ENCODE measurements around the gene ADGRV1. TPM values are rescaled to one million over a fixed set of nuclear protein-coding genes. Genes with fewer than 3 reads are reported as not detected.

The ADGRV1 gene
- total RNA-seq, 4 donors from 2014 or later: 2.5 to 7.5 (median 4.5) TPM

DNA sequence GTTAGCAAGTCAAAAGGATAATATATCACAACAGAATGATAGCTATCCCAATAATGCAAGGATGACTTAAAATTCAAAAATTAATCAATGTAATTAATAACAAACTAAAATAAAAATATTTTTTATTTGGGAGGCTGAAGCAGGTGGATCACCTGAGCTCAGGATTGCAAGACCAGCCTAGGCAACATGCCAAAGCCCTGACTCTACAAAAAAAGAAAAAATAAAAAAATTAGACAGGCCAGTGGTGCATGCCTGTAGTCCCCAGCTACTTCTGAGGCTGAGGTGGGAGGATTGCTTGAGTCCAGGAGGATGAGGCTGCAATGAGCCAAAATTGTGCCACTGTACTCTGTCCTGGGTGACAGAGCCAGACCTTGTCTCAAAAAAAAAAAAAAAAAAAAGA, 399.3 kb downstream of the ADGRV1 start:
- no peak for DNase-seq (ENCODE audit: low spot score in 2 of 2)
- Histone ChIP-seq H3K27ac (no peak overlapping the region), H3K4me3 (no peak overlapping the region), H3K36me3 (no peaks in the 10 kb centered on the region), H3K27me3 (no peaks in the 10 kb centered on the region), H3K9me3 (no peaks in the 10 kb centered on the region), H3K4me1 (peaks cover 4% of the 10 kb centered on the region)
- TF ChIP-seq EP300 (IDR thresholded peaks at IDR 0.05): no peak
- TF ChIP-seq, protein P1, sequence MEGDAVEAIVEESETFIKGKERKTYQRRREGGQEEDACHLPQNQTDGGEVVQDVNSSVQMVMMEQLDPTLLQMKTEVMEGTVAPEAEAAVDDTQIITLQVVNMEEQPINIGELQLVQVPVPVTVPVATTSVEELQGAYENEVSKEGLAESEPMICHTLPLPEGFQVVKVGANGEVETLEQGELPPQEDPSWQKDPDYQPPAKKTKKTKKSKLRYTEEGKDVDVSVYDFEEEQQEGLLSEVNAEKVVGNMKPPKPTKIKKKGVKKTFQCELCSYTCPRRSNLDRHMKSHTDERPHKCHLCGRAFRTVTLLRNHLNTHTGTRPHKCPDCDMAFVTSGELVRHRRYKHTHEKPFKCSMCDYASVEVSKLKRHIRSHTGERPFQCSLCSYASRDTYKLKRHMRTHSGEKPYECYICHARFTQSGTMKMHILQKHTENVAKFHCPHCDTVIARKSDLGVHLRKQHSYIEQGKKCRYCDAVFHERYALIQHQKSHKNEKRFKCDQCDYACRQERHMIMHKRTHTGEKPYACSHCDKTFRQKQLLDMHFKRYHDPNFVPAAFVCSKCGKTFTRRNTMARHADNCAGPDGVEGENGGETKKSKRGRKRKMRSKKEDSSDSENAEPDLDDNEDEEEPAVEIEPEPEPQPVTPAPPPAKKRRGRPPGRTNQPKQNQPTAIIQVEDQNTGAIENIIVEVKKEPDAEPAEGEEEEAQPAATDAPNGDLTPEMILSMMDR (IDR thresholded peaks at IDR 0.05): no peak
- TF ChIP-seq POLR2A (IDR thresholded peaks at IDR 0.05): no peak
- TF ChIP-seq POLR2AphosphoS5 (IDR thresholded peaks at IDR 0.05): no peak

DNA sequence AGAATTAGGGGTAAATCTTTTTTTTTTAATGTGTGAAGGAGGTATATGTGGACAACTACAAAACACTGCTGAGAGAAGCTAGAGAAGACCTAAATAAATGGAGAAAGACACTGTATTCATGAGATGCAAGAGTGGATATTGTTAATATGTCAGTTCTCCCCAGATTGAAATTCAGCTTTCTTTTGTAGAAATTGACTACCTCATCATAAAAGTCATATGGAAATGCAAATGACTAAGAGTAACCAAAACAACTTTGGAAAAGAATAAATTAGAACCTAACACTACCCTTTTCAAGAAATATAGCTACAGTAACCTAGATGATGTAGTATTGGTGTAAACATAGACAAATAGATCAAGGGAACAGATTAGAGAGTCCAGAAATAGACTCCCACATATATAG, 400.7 kb downstream of the ADGRV1 start:
- H3K36me3 ChIP-seq: no peaks in the 10 kb centered on the region
- no peaks in the 10 kb centered on the region for H3K9me3 ChIP-seq
- H3K27ac ChIP-seq: no peak overlapping the region
- peaks cover 4% of the 10 kb centered on the region for H3K4me1 ChIP-seq
- no peak for DNase-seq (ENCODE audit: low spot score in 2 of 2)
- H3K27me3 ChIP-seq: no peaks in the 10 kb centered on the region
- H3K4me3 ChIP-seq: no peak overlapping the region
- TF ChIP-seq POLR2A (IDR thresholded peaks at IDR 0.05) (no peak), POLR2AphosphoS5 (IDR thresholded peaks at IDR 0.05) (no peak), EP300 (IDR thresholded peaks at IDR 0.05) (no peak)
- TF ChIP-seq, protein P1 (IDR thresholded peaks at IDR 0.05): no peak

DNA sequence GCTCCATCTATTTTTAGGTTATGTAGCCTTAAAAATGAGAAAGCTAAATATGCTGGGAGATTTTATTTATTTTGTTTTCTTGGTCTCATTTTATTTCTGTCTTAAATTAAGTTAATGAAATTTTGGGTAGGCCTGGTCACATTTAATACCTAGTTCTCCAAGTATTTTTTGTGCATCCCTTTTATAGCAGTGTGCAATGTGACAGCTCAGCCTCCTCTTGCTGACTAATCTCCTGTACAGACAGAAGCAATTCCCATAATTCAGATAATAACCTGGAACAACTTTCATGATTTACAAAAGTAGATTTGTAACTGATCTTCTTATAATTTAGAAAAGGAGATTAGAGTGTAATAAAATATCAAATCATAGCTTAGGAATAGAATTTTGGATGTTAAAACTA, 403.9 kb downstream of the ADGRV1 start:
- no peak overlapping the region for H3K4me3 ChIP-seq
- no peaks in the 10 kb centered on the region for H3K27me3 ChIP-seq
- no peaks in the 10 kb centered on the region for H3K9me3 ChIP-seq
- H3K27ac ChIP-seq: no peak overlapping the region
- no peak for DNase-seq (ENCODE audit: low spot score in 2 of 2)
- no peak for TF ChIP-seq POLR2A (IDR thresholded peaks at IDR 0.05)
- TF ChIP-seq, protein P1 (IDR thresholded peaks at IDR 0.05): no peak
- no peak for TF ChIP-seq POLR2AphosphoS5 (IDR thresholded peaks at IDR 0.05)
- TF ChIP-seq EP300 (IDR thresholded peaks at IDR 0.05): no peak
- H3K4me1 ChIP-seq: no peaks in the 10 kb centered on the region
- H3K36me3 ChIP-seq: no peaks in the 10 kb centered on the region

DNA sequence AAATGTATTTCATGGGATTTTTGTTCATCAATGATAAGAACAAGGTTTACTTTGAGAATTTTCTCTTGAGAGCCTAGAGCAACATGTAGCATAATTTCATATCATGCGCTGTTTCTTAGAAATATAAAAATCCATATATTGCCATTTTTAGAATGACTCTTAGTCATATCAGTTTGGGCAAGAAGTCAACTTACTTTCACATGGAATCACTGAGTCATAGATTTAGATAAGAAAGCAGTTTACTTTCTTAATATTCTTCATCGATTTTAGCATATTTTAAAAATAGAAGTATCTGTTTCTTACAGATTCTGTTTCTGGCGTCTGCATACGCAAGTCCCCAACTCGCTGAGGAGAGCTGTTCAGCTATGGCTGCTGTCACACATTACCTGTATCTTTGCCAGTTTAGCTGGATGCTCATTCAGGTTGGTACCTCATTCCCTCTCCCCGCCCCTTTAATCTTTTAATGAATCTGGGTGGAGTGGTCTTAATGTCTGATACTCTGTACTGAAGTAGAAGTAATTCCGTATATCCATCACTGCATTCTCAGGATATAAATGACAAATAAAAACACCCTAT, 406.6 kb downstream of the ADGRV1 start:
- WGBS: 66% methylated on average over 7 of the region's 7 CpGs

DNA sequence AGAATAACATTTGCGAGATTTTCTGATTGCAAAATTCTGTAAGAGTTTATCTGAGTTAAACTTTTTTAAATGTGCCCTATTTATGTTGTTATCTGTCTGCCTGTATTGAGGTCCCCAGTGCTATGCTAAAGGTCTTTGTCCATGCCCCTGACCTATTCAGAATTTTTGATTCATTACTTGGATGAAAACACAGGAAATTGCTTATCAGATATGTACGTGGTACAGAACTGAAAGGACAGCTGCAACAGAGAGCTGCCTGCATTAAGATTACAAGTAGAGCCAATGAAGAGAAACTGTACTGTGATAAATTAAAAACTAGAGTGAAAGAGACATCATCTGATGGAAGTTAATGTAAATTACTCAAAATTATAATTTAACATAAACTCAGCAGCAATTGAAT, 408.8 kb downstream of the ADGRV1 start:
- H3K9me3 ChIP-seq: peaks cover 12% of the 10 kb centered on the region
- TF ChIP-seq EP300 (IDR thresholded peaks at IDR 0.05) (no peak), POLR2AphosphoS5 (IDR thresholded peaks at IDR 0.05) (no peak), POLR2A (IDR thresholded peaks at IDR 0.05) (no peak)
- TF ChIP-seq, protein P1 (IDR thresholded peaks at IDR 0.05): no peak
- no peak overlapping the region for H3K27ac ChIP-seq
- no peaks in the 10 kb centered on the region for H3K27me3 ChIP-seq
- no peaks in the 10 kb centered on the region for H3K36me3 ChIP-seq
- H3K4me1 ChIP-seq: no peaks in the 10 kb centered on the region
- no peak for DNase-seq (ENCODE audit: low spot score in 2 of 2)
- H3K4me3 ChIP-seq: no peak overlapping the region
- 48% methylated on average over 2 of the region's 2 CpGs for WGBS

More for the DNA sequence above, 406.6 kb downstream of the ADGRV1 start:
- Histone ChIP-seq H3K4me3 (no peak overlapping the region), H3K27me3 (no peaks in the 10 kb centered on the region), H3K36me3 (no peaks in the 10 kb centered on the region), H3K9me3 (peaks cover 7% of the 10 kb centered on the region), H3K4me1 (no peaks in the 10 kb centered on the region), H3K27ac (no peak overlapping the region)
- DNase-seq (ENCODE audit: low spot score in 2 of 2): no peak
- TF ChIP-seq EP300 (IDR thresholded peaks at IDR 0.05): no peak

DNA sequence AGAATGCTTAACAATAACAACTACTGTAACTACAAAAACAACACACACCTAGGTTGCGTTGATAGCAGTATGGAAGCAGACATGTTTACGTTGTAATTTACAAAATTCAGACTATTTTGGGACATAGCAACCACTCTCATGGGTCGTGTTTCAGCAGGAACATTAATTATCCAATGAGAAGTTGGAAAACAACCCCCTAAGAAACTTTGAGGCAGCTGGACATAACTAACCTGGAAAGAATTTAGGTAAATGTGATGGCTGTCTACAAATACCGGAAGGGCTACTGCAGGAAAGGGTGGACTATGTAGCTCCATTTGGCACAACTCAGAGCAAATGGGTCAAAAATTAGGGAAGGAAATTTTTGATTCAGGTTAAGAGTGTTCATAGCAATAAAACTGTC, 409.3 kb downstream of the ADGRV1 start:
- Histone ChIP-seq H3K36me3 (no peaks in the 10 kb centered on the region), H3K4me1 (no peaks in the 10 kb centered on the region), H3K27me3 (no peaks in the 10 kb centered on the region), H3K4me3 (no peak overlapping the region), H3K27ac (no peak overlapping the region), H3K9me3 (peaks cover 12% of the 10 kb centered on the region)
- no peak for TF ChIP-seq EP300 (IDR thresholded peaks at IDR 0.05)
- no peak for TF ChIP-seq POLR2AphosphoS5 (IDR thresholded peaks at IDR 0.05)
- no peak for TF ChIP-seq POLR2A (IDR thresholded peaks at IDR 0.05)
- TF ChIP-seq, protein P1 (IDR thresholded peaks at IDR 0.05): no peak
- no peak for DNase-seq (ENCODE audit: low spot score in 2 of 2)
- WGBS: 55% methylated on average over 4 of the region's 4 CpGs
